SJCRH30 (cell line): ENCODE results near the gene NUP58. TPM values are rescaled to one million over a fixed set of nuclear protein-coding genes. Genes with fewer than 3 reads are reported as not detected.

Experiments used
- DNase-seq, 2 experiments: peaks; one replicate each; pipeline ENCODE4 v3.0.0-alpha.2; 2015 to 2020
- H3K27ac ChIP-seq: fragments of 250-450 bp; sonication (Bioruptor Pico); 2 replicates; pipeline ENCODE4 v1.5.1; 2020; ENCODE audit warnings: mild to moderate bottlenecking, moderate library complexity
- H3K27me3 ChIP-seq: fragments of 250-450 bp; sonication (Bioruptor Pico); 2 replicates; pipeline ENCODE4 v1.5.1; 2020; ENCODE audit warnings: mild to moderate bottlenecking, moderate library complexity
- H3K36me3 ChIP-seq: fragments of 250-450 bp; sonication (Bioruptor Pico); 2 replicates; pipeline ENCODE4 v1.5.1; 2020; ENCODE audit warnings: mild to moderate bottlenecking, moderate library complexity
- H3K4me1 ChIP-seq: fragments of 250-450 bp; sonication (Bioruptor Pico); 2 replicates; pipeline ENCODE4 v1.5.1; 2020; ENCODE audit warnings: mild to moderate bottlenecking, moderate library complexity
- H3K4me3 ChIP-seq: fragments of 250-450 bp; sonication (Bioruptor Pico); 2 replicates; pipeline ENCODE4 v1.5.1; 2020; ENCODE audit warnings: mild to moderate bottlenecking, moderate library complexity
- H3K9me3 ChIP-seq: fragments of 250-450 bp; sonication (Bioruptor Pico); replicated peaks from 2 replicates; pipeline ENCODE4 v1.5.1; 2020; ENCODE audit warnings: mild to moderate bottlenecking, moderate library complexity
- total RNA-seq: library from RNA; depleted of rRNA; stranded (reverse); fragments of >200 nt; shearing (Covaris generic); gene quantifications from 2 replicates; pipeline ENCODE4 v1.2.3, GENCODE V29; 2014; rRNA removed

Gene NUP58
- total RNA-seq, 1 experiment from 2014 or later = 124 TPM

GRCh38 chr13:25379011-25379410 is 77.6 kb downstream of the NUP58 start:
- Histone ChIP-seq H3K27me3 (peaks cover 5% of the 10 kb centered on the region; the same call in 1 of the 2 replicates), H3K9me3 (no peaks in the 10 kb centered on the region), H3K4me1 (no peaks in the 10 kb centered on the region), H3K36me3 (no peaks in the 10 kb centered on the region), H3K4me3 (no peak overlapping the region), H3K27ac (no peak overlapping the region)
- no peak for DNase-seq

DNA sequence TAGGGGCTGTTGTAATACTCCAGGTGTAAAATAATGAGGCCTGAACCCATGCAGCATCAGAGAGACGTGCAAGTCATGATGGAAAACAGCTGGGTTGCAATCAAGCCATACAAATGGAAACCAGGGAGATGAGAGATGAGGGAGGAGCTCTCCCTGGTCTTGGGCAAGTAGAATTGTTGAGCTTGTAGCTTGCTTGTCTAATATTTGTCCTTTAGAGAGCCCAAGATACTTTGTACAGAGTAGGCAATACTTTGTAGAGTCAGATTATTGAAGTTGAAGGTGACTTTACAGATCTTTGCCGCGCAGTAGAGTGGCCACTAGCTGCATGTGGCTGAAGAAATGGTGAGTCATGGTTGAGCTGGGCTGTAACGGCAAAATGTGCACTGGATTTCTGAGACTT is 78.7 kb downstream of the NUP58 start:
- no peaks in the 10 kb centered on the region for H3K36me3 ChIP-seq
- H3K27me3 ChIP-seq = peaks cover 3% of the 10 kb centered on the region; the same call in 1 of the 2 replicates
- DNase-seq = no peak
- H3K4me3 ChIP-seq = no peak overlapping the region
- no peak overlapping the region for H3K27ac ChIP-seq
- 0 out of 2 replicates have a peak, but pooled peaks cover 4% of the 10 kb centered on the region for H3K4me1 ChIP-seq
- H3K9me3 ChIP-seq = no peaks in the 10 kb centered on the region

- Histone ChIP-seq H3K36me3 (no peaks in the 10 kb centered on the region), H3K4me3 (no peak overlapping the region), H3K4me1 (0 out of 2 replicates have a peak, but pooled peaks cover 4% of the 10 kb centered on the region), H3K9me3 (no peaks in the 10 kb centered on the region), H3K27ac (no peak overlapping the region), H3K27me3 (peaks cover 3% of the 10 kb centered on the region; the same call in 1 of the 2 replicates)
- no peak for DNase-seq
These were observed 79.4 kb downstream of the NUP58 start for GRCh38 chr13:25380741-25381324.

DNA sequence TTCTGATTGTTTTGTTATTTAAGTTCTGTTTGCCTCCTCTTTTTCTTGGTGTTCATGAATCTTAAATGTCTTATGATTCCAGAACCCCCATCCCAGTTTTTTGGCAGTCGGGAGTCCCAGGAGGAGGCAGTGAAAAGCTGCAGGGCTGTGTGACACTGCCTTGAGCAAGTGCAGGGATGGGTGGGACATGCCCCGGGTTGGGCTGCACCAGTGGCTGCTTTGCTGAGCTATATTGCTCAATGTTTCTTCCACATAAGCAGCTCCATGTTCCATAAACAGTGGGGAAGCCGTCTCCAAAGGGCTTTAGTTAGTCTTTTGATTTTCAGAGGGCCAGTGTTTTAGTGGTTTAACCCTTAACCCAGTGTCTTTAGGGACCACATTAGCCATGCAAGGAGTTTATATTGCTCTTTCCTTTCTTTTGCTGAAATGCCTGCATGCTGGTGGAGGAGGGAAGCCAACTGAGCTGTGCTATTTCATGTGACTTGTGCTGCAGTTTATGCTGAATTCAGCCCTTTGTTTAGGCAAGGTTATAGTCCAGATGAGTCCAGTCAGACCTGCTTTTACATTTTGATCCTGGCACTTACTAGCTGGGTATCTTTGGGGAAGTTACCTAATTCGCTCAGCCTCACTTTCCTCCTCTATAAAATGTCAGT is 83.5 kb downstream of the NUP58 start:
- DNase-seq = no peak
- Histone ChIP-seq H3K36me3 (no peaks in the 10 kb centered on the region), H3K27me3 (peaks cover 3% of the 10 kb centered on the region; the same call in 1 of the 2 replicates), H3K4me1 (0 out of 2 replicates have a peak, but pooled peaks cover 4% of the 10 kb centered on the region), H3K27ac (no peak overlapping the region), H3K9me3 (no peaks in the 10 kb centered on the region), H3K4me3 (no peak overlapping the region)

GRCh38 chr13:25391932-25392331 is 90.5 kb downstream of the NUP58 start:
- peak in 1 of 2 experiments; percentile 19 for DNase-seq
- Histone ChIP-seq H3K27ac (no peak overlapping the region), H3K36me3 (no peaks in the 10 kb centered on the region), H3K9me3 (no peaks in the 10 kb centered on the region), H3K4me1 (no peaks in the 10 kb centered on the region), H3K4me3 (no peak overlapping the region), H3K27me3 (peaks cover 4% of the 10 kb centered on the region)

Other genes starting within 250 kb of the NUP58 start
- gene PABPC3, start 205.5 kb upstream of the NUP58 start, total RNA-seq = 0.10 and 0.14 TPM in 2 replicates
- not detected in 2 replicates for gene AMER2, start 129.3 kb upstream of the NUP58 start, total RNA-seq
- gene MTMR6, start 14.1 kb upstream of the NUP58 start, total RNA-seq = 23.1 and 24.8 TPM in 2 replicates
- gene ATP8A2, start 70.3 kb downstream of the NUP58 start, total RNA-seq = 0.34 and 0.43 TPM in 2 replicates